Neural cell (in vitro differentiated cells): ENCODE results near the gene EZR. TPM values are rescaled to one million over a fixed set of nuclear protein-coding genes. Genes with fewer than 3 reads are reported as not detected.

Experiments
- H2AFZ ChIP-seq: fragments of 200-600, 300-800 bp; sonication (generic), shearing (Covaris generic); 2 replicates; pipeline ENCODE4 v1.6.0; 2014; ENCODE audit warnings: low read depth, mild to moderate bottlenecking, antibody characterized with exemption, low read length, moderate library complexity
- H3F3A ChIP-seq: fragments of 200-600 bp; shearing (Covaris generic); 2 replicates; pipeline ENCODE4 v1.6.1; 2016; ENCODE audit warnings: mild to moderate bottlenecking, moderate library complexity, mixed read lengths, antibody characterized with exemption, low read length; ENCODE audit not compliant: insufficient read depth, poor library complexity, severe bottlenecking
- H3K27ac ChIP-seq: fragments of 200-600, 300-800 bp; sonication (generic), shearing (Covaris generic); 2 replicates; pipeline ENCODE4 v1.5.1; 2014; ENCODE audit warnings: mild to moderate bottlenecking, low read length, moderate library complexity
- H3K27me3 ChIP-seq: fragments of 300-800, 200-600 bp; sonication (generic), shearing (Covaris generic); 2 replicates; pipeline ENCODE4 v1.6.0; 2014; ENCODE audit warnings: mild to moderate bottlenecking, low read depth, low read length, moderate library complexity; ENCODE audit not compliant: insufficient read depth
- H3K36me3 ChIP-seq: fragments of 300-800, 200-600 bp; sonication (generic), shearing (Covaris generic); 2 replicates; pipeline ENCODE4 v1.5.1; 2014; ENCODE audit warnings: mild to moderate bottlenecking, antibody characterized with exemption, low read length, moderate library complexity; ENCODE audit not compliant: insufficient read depth
- H3K4me2 ChIP-seq: fragments of 300-800, 200-600 bp; sonication (generic), shearing (Covaris generic); 2 replicates; pipeline ENCODE4 v1.6.0; 2014; ENCODE audit warnings: mild to moderate bottlenecking, low read length
- H3K4me3 ChIP-seq: fragments of 300-800, 200-600 bp; sonication (generic), shearing (Covaris generic); 2 replicates; pipeline ENCODE4 v1.5.1; 2014; ENCODE audit warnings: mild to moderate bottlenecking, low read length, moderate library complexity
- H3K79me2 ChIP-seq: fragments of 200-600 bp; shearing (Covaris generic); replicated peaks from 2 replicates; pipeline ENCODE4 v1.6.0; 2014; ENCODE audit warnings: mild to moderate bottlenecking, low read length, moderate library complexity; ENCODE audit not compliant: insufficient read depth
- H3K9ac ChIP-seq: fragments of 300-800, 200-600 bp; sonication (generic), shearing (Covaris generic); 2 replicates; pipeline ENCODE4 v1.6.1; 2016; ENCODE audit warnings: mild to moderate bottlenecking, low read length, mixed read lengths
- H3K9me2 ChIP-seq: fragments of 200-600 bp; shearing (Covaris generic); 2 replicates; pipeline ENCODE4 v1.6.1; 2016; ENCODE audit warnings: mild to moderate bottlenecking, low read length, mixed read lengths; ENCODE audit not compliant: insufficient read depth
- H3K9me3 ChIP-seq: fragments of 200-600, 300-800 bp; sonication (generic), shearing (Covaris generic); 2 replicates; pipeline ENCODE4 v1.6.1; 2016; ENCODE audit warnings: mild to moderate bottlenecking, mixed run types, low read length, moderate library complexity, mixed read lengths
- H4K20me1 ChIP-seq: fragments of 200-600 bp; shearing (Covaris generic); 2 replicates; pipeline ENCODE4 v1.6.1; 2016; ENCODE audit warnings: mild to moderate bottlenecking, mixed run types; ENCODE audit not compliant: insufficient read depth
- EP300 ChIP-seq: fragments of 450-650 bp; conservative IDR thresholded peaks from 2 replicates; pipeline ENCODE4 v1.6.1; 2014; ENCODE audit warnings: antibody characterized with exemption, mild to moderate bottlenecking, moderate library complexity; ENCODE audit not compliant: poor library complexity, severe bottlenecking
- EZH2 ChIP-seq: fragments of 200-600, 300-800 bp; shearing (Covaris generic), sonication (generic); IDR thresholded peaks from 2 replicates; pipeline ENCODE4 v1.6.1; 2014; ENCODE audit warnings: antibody characterized with exemption, low read length, borderline replicate concordance, mild to moderate bottlenecking; ENCODE audit not compliant: insufficient read depth, poor library complexity, severe bottlenecking
- RAD21 ChIP-seq: fragments of 450-650 bp; conservative IDR thresholded peaks from 2 replicates; pipeline ENCODE4 v1.6.1; 2014; ENCODE audit warnings: antibody characterized with exemption, mild to moderate bottlenecking, moderate library complexity
- polyA plus RNA-seq: library from polyadenylated mRNA; depleted of rRNA; stranded (reverse); fragments of >200 nt; gene quantifications from 2 replicates; pipeline ENCODE4 v1.2.3, GENCODE V29; 2014
- TF ChIP-seq, protein P1 (sequence below): fragments of 450-650 bp; IDR thresholded peaks from 2 replicates; pipeline ENCODE4 v1.5.1; 2014; ENCODE audit warnings: antibody characterized with exemption, mild to moderate bottlenecking, moderate library complexity; ENCODE audit not compliant: poor library complexity, severe bottlenecking
- TF ChIP-seq, protein P2 (sequence below): IDR thresholded peaks from 2 replicates; pipeline ENCODE4 v1.6.1; 2012; ENCODE audit warnings: borderline replicate concordance

EZR gene
- polyA plus RNA-seq, 1 donor from 2014 or later, result 1.6 TPM

DNA sequence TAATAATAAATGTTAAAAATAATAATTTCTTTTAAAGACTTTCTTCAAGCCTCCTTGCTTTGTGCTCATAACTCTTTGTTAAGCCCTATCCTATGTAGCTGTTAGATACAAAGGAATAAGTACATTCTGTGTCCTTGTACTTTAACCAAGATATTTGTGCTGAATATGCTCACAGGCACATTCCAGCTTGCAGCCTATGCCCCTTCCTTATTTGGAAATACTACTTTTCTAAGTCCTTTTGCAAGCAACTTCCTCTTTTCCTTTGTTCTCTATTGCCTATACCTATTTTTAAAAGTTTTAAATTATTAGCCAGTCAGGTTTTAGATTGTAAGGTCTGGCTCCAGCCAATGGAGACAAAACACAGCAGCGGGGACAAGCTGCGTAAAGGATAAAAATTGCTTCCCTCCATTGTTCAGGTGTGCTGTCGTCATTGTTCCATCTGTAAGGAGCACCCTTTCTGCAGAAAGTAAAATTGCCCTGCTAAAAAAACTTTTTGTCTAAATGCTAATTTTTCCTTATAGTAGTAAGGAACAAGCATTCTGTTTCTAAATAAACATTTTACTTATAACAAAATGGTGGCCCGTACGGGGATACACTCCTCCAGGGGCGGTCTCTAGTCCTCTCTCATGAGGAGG, 89.1 kb downstream of the EZR start:
- Histone ChIP-seq H3K9ac (no peak overlapping the region), H3K4me2 (no peak overlapping the region), H3K27me3 (no peaks in the 10 kb centered on the region), H3K9me3 (no peaks in the 10 kb centered on the region), H4K20me1 (no peaks in the 10 kb centered on the region), H3F3A (no peaks in the 10 kb centered on the region), H2AFZ (no peak overlapping the region), H3K9me2 (no peaks in the 10 kb centered on the region), H3K27ac (no peak overlapping the region), H3K4me3 (no peak overlapping the region), H3K79me2 (no peaks in the 10 kb centered on the region), H3K36me3 (no peaks in the 10 kb centered on the region)
- TF ChIP-seq, protein P1, sequence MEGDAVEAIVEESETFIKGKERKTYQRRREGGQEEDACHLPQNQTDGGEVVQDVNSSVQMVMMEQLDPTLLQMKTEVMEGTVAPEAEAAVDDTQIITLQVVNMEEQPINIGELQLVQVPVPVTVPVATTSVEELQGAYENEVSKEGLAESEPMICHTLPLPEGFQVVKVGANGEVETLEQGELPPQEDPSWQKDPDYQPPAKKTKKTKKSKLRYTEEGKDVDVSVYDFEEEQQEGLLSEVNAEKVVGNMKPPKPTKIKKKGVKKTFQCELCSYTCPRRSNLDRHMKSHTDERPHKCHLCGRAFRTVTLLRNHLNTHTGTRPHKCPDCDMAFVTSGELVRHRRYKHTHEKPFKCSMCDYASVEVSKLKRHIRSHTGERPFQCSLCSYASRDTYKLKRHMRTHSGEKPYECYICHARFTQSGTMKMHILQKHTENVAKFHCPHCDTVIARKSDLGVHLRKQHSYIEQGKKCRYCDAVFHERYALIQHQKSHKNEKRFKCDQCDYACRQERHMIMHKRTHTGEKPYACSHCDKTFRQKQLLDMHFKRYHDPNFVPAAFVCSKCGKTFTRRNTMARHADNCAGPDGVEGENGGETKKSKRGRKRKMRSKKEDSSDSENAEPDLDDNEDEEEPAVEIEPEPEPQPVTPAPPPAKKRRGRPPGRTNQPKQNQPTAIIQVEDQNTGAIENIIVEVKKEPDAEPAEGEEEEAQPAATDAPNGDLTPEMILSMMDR, result no peak
- no peak for TF ChIP-seq EZH2
- no peak for TF ChIP-seq EP300
- TF ChIP-seq RAD21, result no peak
- TF ChIP-seq, protein P2, sequence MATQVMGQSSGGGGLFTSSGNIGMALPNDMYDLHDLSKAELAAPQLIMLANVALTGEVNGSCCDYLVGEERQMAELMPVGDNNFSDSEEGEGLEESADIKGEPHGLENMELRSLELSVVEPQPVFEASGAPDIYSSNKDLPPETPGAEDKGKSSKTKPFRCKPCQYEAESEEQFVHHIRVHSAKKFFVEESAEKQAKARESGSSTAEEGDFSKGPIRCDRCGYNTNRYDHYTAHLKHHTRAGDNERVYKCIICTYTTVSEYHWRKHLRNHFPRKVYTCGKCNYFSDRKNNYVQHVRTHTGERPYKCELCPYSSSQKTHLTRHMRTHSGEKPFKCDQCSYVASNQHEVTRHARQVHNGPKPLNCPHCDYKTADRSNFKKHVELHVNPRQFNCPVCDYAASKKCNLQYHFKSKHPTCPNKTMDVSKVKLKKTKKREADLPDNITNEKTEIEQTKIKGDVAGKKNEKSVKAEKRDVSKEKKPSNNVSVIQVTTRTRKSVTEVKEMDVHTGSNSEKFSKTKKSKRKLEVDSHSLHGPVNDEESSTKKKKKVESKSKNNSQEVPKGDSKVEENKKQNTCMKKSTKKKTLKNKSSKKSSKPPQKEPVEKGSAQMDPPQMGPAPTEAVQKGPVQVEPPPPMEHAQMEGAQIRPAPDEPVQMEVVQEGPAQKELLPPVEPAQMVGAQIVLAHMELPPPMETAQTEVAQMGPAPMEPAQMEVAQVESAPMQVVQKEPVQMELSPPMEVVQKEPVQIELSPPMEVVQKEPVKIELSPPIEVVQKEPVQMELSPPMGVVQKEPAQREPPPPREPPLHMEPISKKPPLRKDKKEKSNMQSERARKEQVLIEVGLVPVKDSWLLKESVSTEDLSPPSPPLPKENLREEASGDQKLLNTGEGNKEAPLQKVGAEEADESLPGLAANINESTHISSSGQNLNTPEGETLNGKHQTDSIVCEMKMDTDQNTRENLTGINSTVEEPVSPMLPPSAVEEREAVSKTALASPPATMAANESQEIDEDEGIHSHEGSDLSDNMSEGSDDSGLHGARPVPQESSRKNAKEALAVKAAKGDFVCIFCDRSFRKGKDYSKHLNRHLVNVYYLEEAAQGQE, result no peak

DNA sequence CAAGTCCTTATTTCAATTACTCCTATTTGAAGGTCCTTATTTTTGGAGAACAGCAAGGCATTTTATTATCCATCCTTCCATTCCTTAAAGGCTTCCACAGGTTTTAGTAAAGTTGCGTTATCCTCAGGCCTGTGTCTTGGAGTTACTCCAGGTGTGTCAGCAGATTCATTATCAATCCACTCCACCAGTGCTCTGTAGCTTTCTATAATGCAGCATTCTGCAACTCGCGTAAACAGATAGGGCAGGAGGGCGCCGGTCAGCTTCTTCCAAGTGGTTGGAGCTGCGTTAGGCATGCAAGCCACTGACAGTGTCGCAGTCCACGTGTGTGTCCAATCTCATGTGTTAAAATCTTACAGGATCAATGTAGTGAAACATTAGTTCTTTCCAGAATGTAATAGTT, 93.5 kb downstream of the EZR start:
- no peaks in the 10 kb centered on the region for H3K9me3 ChIP-seq
- no peak overlapping the region for H3K27ac ChIP-seq
- H3K79me2 ChIP-seq, result no peaks in the 10 kb centered on the region
- H2AFZ ChIP-seq, result no peak overlapping the region
- no peaks in the 10 kb centered on the region for H3K9me2 ChIP-seq
- H3K4me3 ChIP-seq, result no peak overlapping the region
- TF ChIP-seq, protein P1, result no peak
- H3K27me3 ChIP-seq, result no peaks in the 10 kb centered on the region
- no peak overlapping the region for H3K9ac ChIP-seq
- H3K4me2 ChIP-seq, result no peak overlapping the region
- no peaks in the 10 kb centered on the region for H4K20me1 ChIP-seq
- no peaks in the 10 kb centered on the region for H3F3A ChIP-seq
- H3K36me3 ChIP-seq, result no peaks in the 10 kb centered on the region
